Smooth muscle cell (in vitro differentiated cells): ENCODE data around the gene WASF2. TPM values are rescaled to one million over a fixed set of nuclear protein-coding genes. Genes with fewer than 3 reads are reported as not detected.
"Not testable (repeated sequence)": the region's sequence is repeated elsewhere in the genome, so short reads cannot be mapped to it uniquely, and the experiment has no call there.

ENCODE experiments used
- DNase-seq: peaks from one replicate; lab custom pipeline; 2025; ENCODE audit not compliant: unreplicated experiment; lab: John Stamatoyannopoulos, UW
- H2AFZ ChIP-seq: fragments of 200-600 bp; sonication (generic); 2 replicates; pipeline ENCODE4 v1.6.0; 2016; ENCODE audit warnings: antibody characterized with exemption, low read depth, mild to moderate bottlenecking
- H3F3A ChIP-seq: fragments of 200-600 bp; sonication (generic); 2 replicates; pipeline ENCODE4 v1.6.0; 2017; ENCODE audit warnings: antibody characterized with exemption, low read depth
- H3K27ac ChIP-seq: fragments of 200-600 bp; sonication (generic); 2 replicates; pipeline ENCODE4 v1.5.1; 2016; ENCODE audit warnings: low read depth, mild to moderate bottlenecking
- H3K27me3 ChIP-seq: fragments of 200-600 bp; sonication (generic); 2 replicates; pipeline ENCODE4 v1.6.1; 2016; ENCODE audit warnings: low read depth, mild to moderate bottlenecking
- H3K36me3 ChIP-seq: fragments of 200-600 bp; sonication (generic); 2 replicates; pipeline ENCODE4 v1.5.1; 2016; ENCODE audit warnings: low read depth
- H3K4me1 ChIP-seq: fragments of 200-600 bp; sonication (generic); 2 replicates; pipeline ENCODE4 v1.5.1; 2016; ENCODE audit warnings: low read depth
- H3K4me2 ChIP-seq: fragments of 200-600 bp; sonication (generic); 2 replicates; pipeline ENCODE4 v1.6.0; 2016; ENCODE audit warnings: mild to moderate bottlenecking
- H3K4me3 ChIP-seq: fragments of 200-600 bp; sonication (generic); 2 replicates; pipeline ENCODE4 v1.5.1; 2016; ENCODE audit warnings: mild to moderate bottlenecking
- H3K79me2 ChIP-seq: fragments of 200-600 bp; sonication (generic); 2 replicates; pipeline ENCODE4 v1.6.0; 2016; ENCODE audit warnings: low read depth, mild to moderate bottlenecking
- H3K9ac ChIP-seq: fragments of 200-600 bp; sonication (generic); 2 replicates; pipeline ENCODE4 v1.6.0; 2016; ENCODE audit warnings: low read depth
- H3K9me3 ChIP-seq: fragments of 200-600 bp; sonication (generic); replicated peaks from 2 replicates; pipeline ENCODE4 v1.5.1; 2016; ENCODE audit warnings: low read depth
- H4K20me1 ChIP-seq: fragments of 200-600 bp; sonication (generic); 2 replicates; pipeline ENCODE4 v1.6.0; 2016; ENCODE audit warnings: low read depth
- CTCF ChIP-seq: fragments of 200-600 bp; sonication (generic); IDR thresholded peaks from 2 replicates; pipeline ENCODE4 v1.5.1; 2017; ENCODE audit warnings: borderline replicate concordance, mild to moderate bottlenecking, antibody characterized with exemption; ENCODE audit not compliant: insufficient read depth, poor library complexity, severe bottlenecking
- WGBS: methylation state at CpG from one replicate; pipeline ENCODE4 v1.1.7; 2016; ENCODE audit warnings: low lambda C conversion rate; 5-methylcytosine and 5-hydroxymethylcytosine counted together
- polyA plus RNA-seq: library from polyadenylated mRNA; unstranded; fragments of >200 nt; fragmentation: Nextera tagmentation; extraction: Ambion mirVana; gene quantifications from 2 replicates; pipeline ENCODE4 v1.2.1, GENCODE V29; 2016
- total RNA-seq: library from RNA; depleted of rRNA; stranded (reverse); fragments of >200 nt; gene quantifications from 2 replicates; pipeline ENCODE4 v1.2.3, GENCODE V29; 2014

The WASF2 gene
- total and polyA plus RNA-seq, 2 experiments from 2014 or later, result 34.3 to 46.1 TPM

- no peaks in the 10 kb centered on the region for H4K20me1 ChIP-seq
- no peaks in the 10 kb centered on the region for H3K27me3 ChIP-seq
- H3F3A ChIP-seq, result peaks cover 3% of the 10 kb centered on the region
- no peak overlapping the region for H3K4me2 ChIP-seq
- H3K79me2 ChIP-seq, result no peaks in the 10 kb centered on the region
- no peak overlapping the region for H3K4me3 ChIP-seq
- H3K9me3 ChIP-seq, result no peaks in the 10 kb centered on the region
- peak overlapping the region; percentile 75 for H3K27ac ChIP-seq
- DNase-seq, result no peak
- no peak for TF ChIP-seq CTCF
- peaks cover 20% of the 10 kb centered on the region for H3K4me1 ChIP-seq
- 44% methylated on average over 5 of the region's 5 CpGs for WGBS
- H3K36me3 ChIP-seq, result no peaks in the 10 kb centered on the region
- H3K9ac ChIP-seq, result no peak overlapping the region
- H2AFZ ChIP-seq, result no peak overlapping the region
These were observed 15.4 kb upstream of the WASF2 start for GRCh38 chr1:27505420-27505680.

GRCh38 chr1:27504588-27505419 is 14.8 kb upstream of the WASF2 start:
- Histone ChIP-seq H4K20me1 (no peaks in the 10 kb centered on the region), H3K4me3 (no peak overlapping the region), H3K79me2 (no peaks in the 10 kb centered on the region), H3K36me3 (no peaks in the 10 kb centered on the region), H2AFZ (no peak overlapping the region), H3K9me3 (no peaks in the 10 kb centered on the region), H3K4me2 (peak overlapping the region; percentile 37), H3K27ac (peak overlapping the region; percentile 75), H3K27me3 (no peaks in the 10 kb centered on the region), H3K4me1 (peaks cover 20% of the 10 kb centered on the region), H3K9ac (peak overlapping the region; percentile 33), H3F3A (peaks cover 3% of the 10 kb centered on the region)
- TF ChIP-seq CTCF, result no peak
- WGBS, result 9% methylated on average over 13 of the region's 13 CpGs
- no peak for DNase-seq

GRCh38 chr1:27503844-27504587 is 14.0 kb upstream of the WASF2 start:
- Histone ChIP-seq H3K4me3 (no peak overlapping the region), H3K36me3 (no peaks in the 10 kb centered on the region), H3K4me2 (peak overlapping the region; percentile 37), H3K79me2 (no peaks in the 10 kb centered on the region), H3K27me3 (no peaks in the 10 kb centered on the region), H3K9me3 (no peaks in the 10 kb centered on the region), H3K4me1 (peaks cover 20% of the 10 kb centered on the region), H3K27ac (peak overlapping the region; percentile 75), H4K20me1 (no peaks in the 10 kb centered on the region), H3K9ac (no peak overlapping the region), H3F3A (peaks cover 3% of the 10 kb centered on the region), H2AFZ (peak overlapping the region; percentile 51)
- DNase-seq, result no peak
- no peak for TF ChIP-seq CTCF
- 35% methylated on average over 12 of the region's 12 CpGs for WGBS

GRCh38 chr1:27503033-27503432 is 13.1 kb upstream of the WASF2 start:
- Histone ChIP-seq H3K9me3 (no peaks in the 10 kb centered on the region), H2AFZ (no peak overlapping the region), H3K36me3 (no peaks in the 10 kb centered on the region), H3K79me2 (no peaks in the 10 kb centered on the region), H3K27me3 (no peaks in the 10 kb centered on the region), H3F3A (peaks cover 3% of the 10 kb centered on the region), H3K9ac (no peak overlapping the region), H4K20me1 (no peaks in the 10 kb centered on the region), H3K4me1 (peaks cover 20% of the 10 kb centered on the region), H3K27ac (no peak overlapping the region), H3K4me3 (no peak overlapping the region), H3K4me2 (no peak overlapping the region)
- no peak for DNase-seq
- 90% methylated on average over 2 of the region's 2 CpGs for whole genome bisulfite sequencing
- no peak for TF ChIP-seq CTCF

- H3K4me3 ChIP-seq, H3K36me3 ChIP-seq, H4K20me1 ChIP-seq, H3K27me3 ChIP-seq, H3K9me3 ChIP-seq, H3K27ac ChIP-seq, H3F3A ChIP-seq, DNase-seq, H3K79me2 ChIP-seq, H3K4me2 ChIP-seq, H3K9ac ChIP-seq, H2AFZ ChIP-seq: not testable (repeated sequence)
- 73% methylated on average over 2 of the region's 2 CpGs for WGBS
- peaks cover 23% of the 10 kb centered on the region for H3K4me1 ChIP-seq
These were observed 11.2 kb upstream of the WASF2 start for GRCh38 chr1:27501159-27501558.
